H9 (cell line): ENCODE data around the gene SMARCD3. TPM values are rescaled to one million over a fixed set of nuclear protein-coding genes. Genes with fewer than 3 reads are reported as not detected.

Experiments
- DNase-seq: peaks from one replicate; pipeline ENCODE4 v3.0.0-alpha.2; 2017
- H2AFZ ChIP-seq: one replicate; pipeline ENCODE4 v1.6.1; 2013; ENCODE audit warnings: mild to moderate bottlenecking, low read length, control low read depth, moderate library complexity
- H2AK5ac ChIP-seq: 2 replicates; pipeline ENCODE4 v1.6.1; 2013; ENCODE audit warnings: low read length, control low read depth, mixed read lengths; ENCODE audit not compliant: insufficient read length
- H2BK120ac ChIP-seq: one replicate; pipeline ENCODE4 v1.6.1; 2013; ENCODE audit warnings: low read depth, mild to moderate bottlenecking, low read length, control low read depth, inconsistent platforms; ENCODE audit not compliant: poor library complexity, severe bottlenecking
- H2BK12ac ChIP-seq: 2 replicates; pipeline ENCODE4 v1.6.1; 2013; ENCODE audit warnings: low read length, control low read depth, mixed read lengths, low read depth; ENCODE audit not compliant: insufficient read length
- H2BK15ac ChIP-seq: 2 replicates; pipeline ENCODE4 v1.6.1; 2013; ENCODE audit warnings: low read depth, low read length, control low read depth
- H2BK20ac ChIP-seq: one replicate; pipeline ENCODE4 v1.6.1; 2013; ENCODE audit warnings: low read depth, mild to moderate bottlenecking, low read length, control low read depth, inconsistent platforms; ENCODE audit not compliant: poor library complexity, severe bottlenecking
- H2BK5ac ChIP-seq: 2 replicates; pipeline ENCODE4 v1.6.1; 2013; ENCODE audit warnings: low read length, control low read depth, mixed read lengths; ENCODE audit not compliant: insufficient read length
- H3K14ac ChIP-seq: 2 replicates; pipeline ENCODE4 v1.6.1; 2013; ENCODE audit warnings: low read length, control low read depth; ENCODE audit not compliant: insufficient read depth
- H3K18ac ChIP-seq: 2 replicates; pipeline ENCODE4 v1.6.1; 2013; ENCODE audit warnings: low read depth, mild to moderate bottlenecking, mixed read lengths, low read length, control low read depth; ENCODE audit not compliant: insufficient read length
- H3K23ac ChIP-seq: 2 replicates; pipeline ENCODE4 v1.6.1; 2013; ENCODE audit warnings: low read length, control low read depth, mixed read lengths, low read depth; ENCODE audit not compliant: insufficient read length
- H3K23me2 ChIP-seq: 2 replicates; pipeline ENCODE4 v1.6.1; 2013; ENCODE audit warnings: low read depth, mild to moderate bottlenecking, mixed read lengths, low read length, control low read depth; ENCODE audit not compliant: insufficient read length, poor library complexity, severe bottlenecking
- H3K27ac ChIP-seq: 2 replicates; pipeline ENCODE4 v1.5.1; 2013; ENCODE audit warnings: low read length, control low read depth, mixed read lengths, low read depth; ENCODE audit not compliant: insufficient read length
- H3K27me3 ChIP-seq: 2 replicates; pipeline ENCODE4 v1.6.1; 2013; ENCODE audit warnings: low read length, control low read depth, inconsistent platforms; ENCODE audit not compliant: insufficient read depth
- H3K4ac ChIP-seq: 2 replicates; pipeline ENCODE4 v1.6.1; 2013; ENCODE audit warnings: low read depth, mild to moderate bottlenecking, control low read depth, inconsistent platforms, low read length, moderate library complexity
- H3K4me1 ChIP-seq: 2 replicates; pipeline ENCODE4 v1.6.1; 2013; ENCODE audit warnings: low read length, control low read depth, inconsistent platforms; ENCODE audit not compliant: insufficient read depth
- H3K4me2 ChIP-seq: 2 replicates; pipeline ENCODE4 v1.6.1; 2013; ENCODE audit warnings: low read length, control low read depth, mixed read lengths; ENCODE audit not compliant: insufficient read length, insufficient read depth
- H3K56ac ChIP-seq: 2 replicates; pipeline ENCODE4 v1.6.1; 2013; ENCODE audit warnings: low read depth, mild to moderate bottlenecking, mixed read lengths, low read length, control low read depth; ENCODE audit not compliant: insufficient read length
- H3K79me1 ChIP-seq: 2 replicates; pipeline ENCODE4 v1.6.1; 2013; ENCODE audit warnings: low read depth, mild to moderate bottlenecking, moderate library complexity, low read length, control low read depth, inconsistent platforms; ENCODE audit not compliant: insufficient read depth, poor library complexity, severe bottlenecking
- H3K79me2 ChIP-seq: 2 replicates; pipeline ENCODE4 v1.6.1; 2013; ENCODE audit warnings: low read length, control low read depth, inconsistent platforms; ENCODE audit not compliant: insufficient read depth
- H3K9ac ChIP-seq: 2 replicates; pipeline ENCODE4 v1.6.1; 2013; ENCODE audit warnings: low read length, control low read depth, mixed read lengths; ENCODE audit not compliant: insufficient read length; ENCODE audit errors: extremely low read depth
- H3K9me3 ChIP-seq: one replicate; pipeline ENCODE4 v1.6.1; 2013; ENCODE audit warnings: low read depth, low read length, inconsistent platforms; ENCODE audit not compliant: control insufficient read depth
- H3T11ph ChIP-seq: one replicate; pipeline ENCODE4 v1.6.1; 2013; ENCODE audit warnings: mild to moderate bottlenecking, low read length, control low read depth, inconsistent platforms
- H4K20me1 ChIP-seq: one replicate; pipeline ENCODE4 v1.6.1; 2013; ENCODE audit not compliant: control insufficient read depth, insufficient read length, insufficient read depth
- H4K5ac ChIP-seq: 2 replicates; pipeline ENCODE4 v1.6.1; 2013; ENCODE audit warnings: low read depth, mild to moderate bottlenecking, mixed read lengths, low read length, control low read depth; ENCODE audit not compliant: insufficient read length
- H4K8ac ChIP-seq: replicated peaks from 2 replicates; pipeline ENCODE4 v1.6.1; 2013; ENCODE audit warnings: low read length, control low read depth, mixed read lengths, low read depth; ENCODE audit not compliant: insufficient read length
- H4K91ac ChIP-seq: 2 replicates; pipeline ENCODE4 v1.6.1; 2013; ENCODE audit warnings: low read depth, mild to moderate bottlenecking, moderate library complexity, mixed read lengths, low read length, control low read depth; ENCODE audit not compliant: insufficient read length
- H3K27ac Mint-ChIP-seq, 3 experiments: 2 replicates in 2 of 3; 3 replicates in 1 of 3; pipeline ENCODE4 v1.8.0; 2020 to 2021; ENCODE audit warnings: mixed read lengths in 3 of 3, mild to moderate bottlenecking in 1 of 3, moderate library complexity in 1 of 3
- H3K27me3 Mint-ChIP-seq: 2 replicates; pipeline ENCODE4 v1.8.0; 2021; ENCODE audit warnings: low read depth, mild to moderate bottlenecking, moderate library complexity, mixed read lengths
- H3K36me3 Mint-ChIP-seq, 3 experiments: 2 replicates in 2 of 3; 3 replicates in 1 of 3; pipeline ENCODE4 v1.8.0; 2020 to 2021; ENCODE audit warnings: low read depth in 3 of 3, mixed read lengths in 3 of 3; ENCODE audit not compliant: insufficient read depth in 1 of 3
- H3K4me1 Mint-ChIP-seq, 2 experiments: 2 replicates each; pipeline ENCODE4 v1.8.0; 2020; ENCODE audit warnings: mixed read lengths in 2 of 2
- H3K4me3 Mint-ChIP-seq, 2 experiments: 2 replicates in 1 of 2; 3 replicates in 1 of 2; pipeline ENCODE4 v1.8.0; 2020 to 2021; ENCODE audit warnings: mild to moderate bottlenecking in 2 of 2, mixed read lengths in 2 of 2, moderate library complexity in 1 of 2
- H3K9me3 Mint-ChIP-seq, 2 experiments: 2 replicates in 1 of 2; 3 replicates in 1 of 2; pipeline ENCODE4 v1.8.0; 2020; ENCODE audit warnings: mild to moderate bottlenecking in 2 of 2, mixed read lengths in 2 of 2, moderate library complexity in 1 of 2
- WGBS: extraction: QIAGEN DNeasy Blood & Tissue Kit; methylation state at CpG from one replicate; pipeline ENCODE4 v1.1.7; 2013; ENCODE audit warnings: missing lambda C conversion rate, low lambda C conversion rate, mixed read lengths; ENCODE audit not compliant: insufficient read length; ENCODE audit errors: extremely low coverage; 5-methylcytosine and 5-hydroxymethylcytosine counted together
- total RNA-seq: library from RNA; stranded (reverse); gene quantifications from 2 replicates; pipeline ENCODE4 v1.2.1, GENCODE V29; 2021
- TF ChIP-seq, protein P1 (sequence below): fragments of 200-600 bp; sonication (generic); conservative IDR thresholded peaks from 3 replicates; pipeline ENCODE4 v1.8.0; 2021; ENCODE audit warnings: antibody characterized with exemption, mild to moderate bottlenecking

Gene SMARCD3
- total RNA-seq, 1 experiment from 2014 or later, result 5.0 TPM

DNA sequence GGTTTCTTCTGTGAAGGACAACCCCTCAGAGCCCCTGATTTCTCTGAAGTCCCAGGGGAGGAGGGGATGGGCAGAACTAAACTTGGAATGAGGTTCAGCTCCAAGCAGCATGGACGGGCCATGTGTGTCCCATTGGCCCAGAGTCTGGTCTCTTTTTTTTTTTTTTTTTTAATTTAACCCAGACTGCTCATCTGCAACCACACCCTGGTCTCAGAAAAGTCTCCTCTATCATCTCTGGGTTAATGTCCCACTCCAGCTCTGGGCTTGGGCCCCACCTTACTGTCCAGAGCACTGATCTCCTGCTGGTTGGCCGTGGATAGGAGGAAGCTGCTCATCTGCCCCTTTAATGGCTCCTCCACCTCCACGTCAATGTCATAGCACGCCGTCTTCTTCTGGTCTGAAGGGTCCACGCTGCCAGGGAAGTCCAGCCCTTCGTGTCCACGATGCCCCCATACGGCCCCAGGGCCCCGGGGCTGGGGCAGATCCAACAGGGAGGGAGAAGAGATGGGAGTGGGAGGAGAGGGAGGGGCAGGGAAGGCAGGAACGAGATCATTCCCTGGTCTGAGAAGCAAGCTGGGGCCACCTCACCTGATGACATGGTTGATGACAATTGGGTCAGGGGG lies 8.5 kb downstream of the SMARCD3 start:
- no peaks in the 10 kb centered on the region for H3K9me3 Mint-ChIP-seq
- Histone ChIP-seq H3K56ac (no peak overlapping the region), H2AK5ac (no peak overlapping the region), H4K5ac (no peak overlapping the region), H4K91ac (no peak overlapping the region), H3K79me1 (no peaks in the 10 kb centered on the region), H3K27ac (no peak overlapping the region), H3T11ph (no peak overlapping the region), H2BK20ac (no peak overlapping the region), H3K79me2 (no peaks in the 10 kb centered on the region), H2BK5ac (no peak overlapping the region), H4K20me1 (no peaks in the 10 kb centered on the region), H4K8ac (no peak overlapping the region), H2BK12ac (no peak overlapping the region), H3K18ac (no peak overlapping the region), H3K14ac (no peak overlapping the region), H3K27me3 (no peaks in the 10 kb centered on the region), H3K4me2 (no peak overlapping the region), H2AFZ (no peak overlapping the region), H3K23me2 (no peaks in the 10 kb centered on the region), H2BK120ac (no peak overlapping the region), H3K9ac (no peak overlapping the region), H3K4me1 (no peaks in the 10 kb centered on the region), H2BK15ac (no peak overlapping the region), H3K23ac (no peak overlapping the region), H3K4ac (no peak overlapping the region), H3K9me3 (no peaks in the 10 kb centered on the region)
- no peak for DNase-seq
- no CpG with 5 or more reads among the region's 11 CpGs for WGBS
- peaks cover 20 to 22% of the 10 kb centered on the region in 2 experiments for H3K4me1 Mint-ChIP-seq
- peak overlapping the region in 1 of 3 experiments; percentile 42; a peak in 1 of 7 replicates for H3K27ac Mint-ChIP-seq
- peaks cover 17% of the 10 kb centered on the region for H3K27me3 Mint-ChIP-seq
- TF ChIP-seq, protein P1, sequence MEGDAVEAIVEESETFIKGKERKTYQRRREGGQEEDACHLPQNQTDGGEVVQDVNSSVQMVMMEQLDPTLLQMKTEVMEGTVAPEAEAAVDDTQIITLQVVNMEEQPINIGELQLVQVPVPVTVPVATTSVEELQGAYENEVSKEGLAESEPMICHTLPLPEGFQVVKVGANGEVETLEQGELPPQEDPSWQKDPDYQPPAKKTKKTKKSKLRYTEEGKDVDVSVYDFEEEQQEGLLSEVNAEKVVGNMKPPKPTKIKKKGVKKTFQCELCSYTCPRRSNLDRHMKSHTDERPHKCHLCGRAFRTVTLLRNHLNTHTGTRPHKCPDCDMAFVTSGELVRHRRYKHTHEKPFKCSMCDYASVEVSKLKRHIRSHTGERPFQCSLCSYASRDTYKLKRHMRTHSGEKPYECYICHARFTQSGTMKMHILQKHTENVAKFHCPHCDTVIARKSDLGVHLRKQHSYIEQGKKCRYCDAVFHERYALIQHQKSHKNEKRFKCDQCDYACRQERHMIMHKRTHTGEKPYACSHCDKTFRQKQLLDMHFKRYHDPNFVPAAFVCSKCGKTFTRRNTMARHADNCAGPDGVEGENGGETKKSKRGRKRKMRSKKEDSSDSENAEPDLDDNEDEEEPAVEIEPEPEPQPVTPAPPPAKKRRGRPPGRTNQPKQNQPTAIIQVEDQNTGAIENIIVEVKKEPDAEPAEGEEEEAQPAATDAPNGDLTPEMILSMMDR, result no peak
- H3K36me3 Mint-ChIP-seq, result peaks cover 2 to 26% (median 17%) of the 10 kb centered on the region in 3 experiments; a peak in 6 of 7 replicates
- no peak overlapping the region for H3K4me3 Mint-ChIP-seq
